ENCODE data around the gene SLC1A1.

GRCh38 chr9:4566806-4567205 is 76.5 kb downstream of the SLC1A1 start:
- no peak for TF ChIP-seq CTCF (IDR thresholded peaks at IDR 0.05; ENCODE audit: low read length)
- TF ChIP-seq EZH2 (IDR thresholded peaks at IDR 0.05; ENCODE audit: borderline replicate concordance, low read length): no peak

All from OCI-LY1 (cell line).